IPS DF 6.9 (cell line): ENCODE measurements around the gene CHCHD6.

Experiments
- DNase-seq: peaks from one replicate; pipeline ENCODE4 v3.0.0-alpha.2; 2013; ENCODE audit warnings: low read depth, low spot score
- H3K27ac ChIP-seq: one replicate; pipeline ENCODE4 v1.5.1; 2013; ENCODE audit warnings: low read length, control low read depth
- H3K27me3 ChIP-seq: 2 replicates; pipeline ENCODE4 v1.6.1; 2013; ENCODE audit warnings: mild to moderate bottlenecking, low read length; ENCODE audit not compliant: control insufficient read depth, insufficient read depth
- H3K36me3 ChIP-seq: 2 replicates; pipeline ENCODE4 v1.6.1; 2013; ENCODE audit warnings: low read length; ENCODE audit not compliant: control insufficient read depth, insufficient read depth
- H3K4me1 ChIP-seq: 2 replicates; pipeline ENCODE4 v1.6.1; 2013; ENCODE audit warnings: low read length; ENCODE audit not compliant: control insufficient read depth, insufficient read depth
- H3K4me3 ChIP-seq: 2 replicates; pipeline ENCODE4 v1.5.1; 2013; ENCODE audit warnings: mild to moderate bottlenecking, low read length
- H3K9me3 ChIP-seq: 2 replicates; pipeline ENCODE4 v1.6.1; 2013; ENCODE audit warnings: low read length, inconsistent platforms; ENCODE audit not compliant: control insufficient read depth, insufficient read depth
- WGBS: extraction: QIAGEN DNeasy Blood & Tissue Kit; methylation state at CpG from one replicate; pipeline ENCODE4 v1.1.7; 2013; ENCODE audit warnings: mixed read lengths, missing lambda C conversion rate; ENCODE audit not compliant: insufficient read length, insufficient coverage; 5-methylcytosine and 5-hydroxymethylcytosine counted together

CHCHD6 gene

DNA sequence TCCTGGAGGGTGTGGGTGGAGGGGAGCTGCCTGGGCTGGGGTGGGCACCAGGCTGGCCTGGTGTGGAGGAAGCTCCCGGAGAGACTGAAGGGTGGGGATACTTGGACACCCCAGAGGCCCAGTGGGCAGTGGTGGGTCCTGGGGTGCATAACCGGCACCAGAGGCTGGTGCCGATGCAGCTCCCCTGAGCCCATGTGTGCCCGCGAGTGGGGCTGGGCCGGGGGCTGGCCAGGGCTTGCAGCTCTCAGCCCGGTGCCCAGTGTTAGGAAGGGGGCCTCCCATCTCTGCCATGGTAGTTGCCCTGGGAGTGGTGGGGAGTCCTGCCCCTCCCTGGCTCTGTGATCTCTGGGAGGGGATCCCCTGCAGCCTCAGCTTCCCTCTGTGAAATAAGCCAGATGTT is 288.2 kb downstream of the CHCHD6 start:
- Histone ChIP-seq H3K27me3 (no peaks in the 10 kb centered on the region), H3K4me3 (no peak overlapping the region), H3K9me3 (no peaks in the 10 kb centered on the region), H3K27ac (no peak overlapping the region), H3K4me1 (no peaks in the 10 kb centered on the region; the same call in 1 of the 2 replicates), H3K36me3 (peaks cover 26% of the 10 kb centered on the region)
- DNase-seq = no peak
- WGBS = no CpG with 5 or more reads among the region's 7 CpGs

DNA sequence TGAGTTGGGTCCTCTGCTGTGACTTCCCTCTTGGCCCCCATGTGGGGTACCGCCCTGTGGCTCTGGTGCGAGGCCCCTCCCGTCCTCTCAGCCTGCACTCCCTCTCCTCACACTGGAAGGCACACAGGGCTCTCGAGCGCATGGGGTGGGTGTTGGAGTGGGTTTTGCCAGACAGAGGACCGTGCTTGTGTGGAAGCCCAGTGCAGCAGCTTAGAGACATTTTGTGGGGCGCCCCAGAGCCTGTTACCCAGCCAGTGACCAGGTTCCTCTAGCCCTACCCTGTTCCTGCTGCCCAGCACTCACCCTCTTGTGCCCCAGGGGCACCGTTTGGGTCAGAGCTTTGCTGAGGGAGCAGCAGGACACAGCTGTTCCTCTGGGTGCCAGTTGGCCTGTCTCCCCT is 288.7 kb downstream of the CHCHD6 start:
- Histone ChIP-seq H3K27ac (no peak overlapping the region), H3K4me1 (no peaks in the 10 kb centered on the region; the same call in 1 of the 2 replicates), H3K27me3 (no peaks in the 10 kb centered on the region), H3K4me3 (no peak overlapping the region), H3K36me3 (peaks cover 26% of the 10 kb centered on the region), H3K9me3 (no peaks in the 10 kb centered on the region)
- DNase-seq = no peak
- WGBS = no CpG with 5 or more reads among the region's 8 CpGs

DNA sequence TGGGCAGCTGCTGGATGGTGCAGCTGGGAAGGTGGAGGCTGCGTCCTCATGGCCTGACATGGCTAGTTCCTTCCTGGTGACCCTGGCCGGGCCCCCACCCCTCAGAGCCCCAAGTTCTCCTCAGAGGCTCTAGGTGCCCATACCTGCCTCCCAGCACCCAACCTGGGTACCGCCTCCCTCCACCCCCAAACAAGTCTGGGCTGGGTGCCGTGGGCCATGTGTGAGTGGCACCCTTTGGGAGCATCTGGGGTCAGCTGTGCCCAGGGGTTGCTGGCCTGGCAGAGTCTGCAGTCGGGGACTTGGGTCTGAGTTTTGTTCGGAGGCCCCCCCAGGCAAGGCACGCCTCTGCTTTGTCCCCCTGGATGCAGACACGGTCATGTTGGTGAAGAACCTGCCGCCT is 289.4 kb downstream of the CHCHD6 start:
- Histone ChIP-seq H3K4me3 (no peak overlapping the region), H3K4me1 (peaks cover 2% of the 10 kb centered on the region; the same call in 1 of the 2 replicates), H3K9me3 (no peaks in the 10 kb centered on the region), H3K27ac (no peak overlapping the region), H3K36me3 (peaks cover 26% of the 10 kb centered on the region), H3K27me3 (no peaks in the 10 kb centered on the region)
- WGBS = no CpG with 5 or more reads among the region's 9 CpGs
- DNase-seq = no peak

DNA sequence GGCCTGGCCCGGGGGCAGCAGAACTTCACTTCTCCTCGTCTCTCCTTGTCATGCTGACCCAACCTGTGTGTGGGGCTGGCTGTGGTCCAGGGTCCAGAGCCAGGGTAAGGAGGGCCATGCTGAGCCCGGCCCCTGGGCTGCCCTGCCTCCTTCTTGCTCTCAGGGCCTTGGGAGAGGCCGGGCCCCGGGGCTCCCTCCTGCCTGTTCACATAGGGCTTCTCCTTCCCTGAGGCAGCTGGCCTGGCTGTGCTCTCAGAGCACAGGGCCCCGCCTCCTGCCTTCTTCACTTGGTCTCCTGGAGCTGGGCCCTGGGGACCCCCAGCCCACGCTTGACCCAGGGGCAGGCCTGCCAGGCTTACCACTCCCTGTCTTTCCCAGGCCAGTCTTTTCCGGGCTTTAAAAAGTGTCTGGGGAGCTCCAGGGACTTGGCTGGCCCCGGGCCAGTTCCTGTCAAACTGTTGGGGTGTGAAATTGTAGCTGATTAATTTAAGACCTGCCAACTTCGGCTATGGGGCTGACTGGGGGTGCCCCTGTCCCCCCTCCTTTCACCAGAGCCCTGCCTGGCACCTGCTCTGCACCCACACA is 290.7 kb downstream of the CHCHD6 start:
- peaks cover 13% of the 10 kb centered on the region for H3K36me3 ChIP-seq
- H3K4me3 ChIP-seq = no peak overlapping the region
- no peak overlapping the region for H3K27ac ChIP-seq
- no peaks in the 10 kb centered on the region for H3K9me3 ChIP-seq
- DNase-seq = no peak
- peaks cover 2% of the 10 kb centered on the region; the same call in 1 of the 2 replicates for H3K4me1 ChIP-seq
- no peaks in the 10 kb centered on the region for H3K27me3 ChIP-seq
- no CpG with 5 or more reads among the region's 10 CpGs for WGBS

DNA sequence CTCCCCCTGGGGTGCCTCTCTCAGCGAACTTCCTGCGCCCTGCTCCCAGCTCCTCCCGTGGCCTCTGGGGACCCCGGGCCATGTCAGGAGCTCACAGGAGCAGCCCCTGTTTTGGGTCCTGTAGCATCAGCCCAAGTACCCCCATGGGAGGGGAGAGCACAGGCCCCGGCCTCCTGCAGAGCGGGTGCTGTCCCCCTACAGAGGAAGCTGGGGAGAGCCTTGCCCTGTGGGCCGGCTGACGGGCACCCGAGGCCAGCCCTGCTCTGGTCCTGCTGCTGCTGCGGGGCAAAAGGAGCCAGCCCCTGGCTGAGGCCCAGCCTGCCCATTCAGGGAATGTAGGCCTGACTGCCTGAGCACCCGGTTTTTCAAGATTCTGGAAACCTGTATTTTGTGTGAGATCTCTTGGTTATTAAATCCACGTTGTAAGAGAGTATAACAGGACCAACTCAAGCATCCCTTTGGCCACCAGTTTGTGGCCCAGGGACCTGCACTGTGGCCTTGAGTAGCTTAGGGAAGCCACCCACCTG is 291.3 kb downstream of the CHCHD6 start:
- H3K27ac ChIP-seq = no peak overlapping the region
- DNase-seq = no peak
- H3K36me3 ChIP-seq = peaks cover 9% of the 10 kb centered on the region
- H3K4me1 ChIP-seq = peaks cover 2% of the 10 kb centered on the region; the same call in 1 of the 2 replicates
- H3K4me3 ChIP-seq = no peak overlapping the region
- H3K27me3 ChIP-seq = no peaks in the 10 kb centered on the region
- no CpG with 5 or more reads among the region's 12 CpGs for WGBS
- no peaks in the 10 kb centered on the region for H3K9me3 ChIP-seq

DNA sequence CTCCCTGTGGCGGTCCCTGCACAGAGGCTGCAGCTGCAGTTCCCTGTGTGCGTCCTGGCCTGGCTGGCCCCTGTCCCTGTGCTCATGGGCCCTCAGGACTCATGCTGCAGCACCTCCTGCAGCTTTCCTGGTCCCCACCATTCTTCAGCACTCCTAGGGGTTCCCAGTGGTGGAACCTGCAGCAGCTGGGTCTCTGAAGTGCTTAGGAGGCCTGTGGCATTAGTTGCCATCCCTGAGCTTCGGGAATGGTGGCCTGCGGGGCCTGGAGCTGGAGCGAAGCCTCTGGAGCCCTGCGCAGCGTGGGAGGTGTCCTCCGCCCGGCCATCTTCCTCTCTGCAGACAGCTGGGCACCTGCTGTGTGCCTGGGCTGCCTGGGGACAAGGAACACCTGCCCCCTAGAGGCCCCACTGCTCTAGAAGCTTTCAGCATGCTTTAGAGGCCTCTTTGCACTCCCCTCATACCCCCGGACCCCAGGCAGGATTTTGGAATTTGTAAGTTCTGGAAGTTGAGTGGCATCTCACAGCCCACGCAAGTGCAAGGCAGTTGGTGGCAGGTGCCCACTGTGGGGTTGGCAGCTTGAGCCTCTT is 292.0 kb downstream of the CHCHD6 start:
- H3K9me3 ChIP-seq = no peaks in the 10 kb centered on the region
- no peak overlapping the region for H3K27ac ChIP-seq
- no peak for DNase-seq
- H3K36me3 ChIP-seq = peaks cover 5% of the 10 kb centered on the region
- no peaks in the 10 kb centered on the region for H3K27me3 ChIP-seq
- H3K4me3 ChIP-seq = no peak overlapping the region
- no CpG with 5 or more reads among the region's 11 CpGs for WGBS
- H3K4me1 ChIP-seq = peaks cover 2% of the 10 kb centered on the region; the same call in 1 of the 2 replicates

DNA sequence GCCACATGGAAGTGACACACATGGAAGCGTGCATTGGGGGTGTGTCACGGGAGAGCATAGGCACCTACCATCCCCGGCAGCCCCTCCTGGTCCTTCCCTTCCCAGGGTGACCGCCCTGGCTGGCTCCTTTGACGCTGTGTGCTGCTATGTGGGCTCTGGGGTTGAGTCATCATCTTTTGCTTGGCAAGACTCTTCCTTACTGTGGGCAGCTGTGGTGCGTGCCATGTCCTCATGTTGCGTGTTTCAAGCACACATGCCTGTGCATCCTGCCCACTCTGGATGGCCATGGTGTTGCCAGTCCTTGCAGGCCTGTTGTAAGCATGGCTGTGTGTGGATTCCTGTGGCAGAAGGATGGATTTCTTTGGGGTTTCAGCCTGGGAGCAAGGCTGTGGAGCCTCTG is 292.9 kb downstream of the CHCHD6 start:
- Histone ChIP-seq H3K9me3 (no peaks in the 10 kb centered on the region), H3K27ac (no peak overlapping the region), H3K4me3 (no peak overlapping the region), H3K36me3 (peaks cover 2% of the 10 kb centered on the region), H3K4me1 (peaks cover 8% of the 10 kb centered on the region), H3K27me3 (no peaks in the 10 kb centered on the region)
- WGBS = no CpG with 5 or more reads among the region's 7 CpGs
- no peak for DNase-seq

DNA sequence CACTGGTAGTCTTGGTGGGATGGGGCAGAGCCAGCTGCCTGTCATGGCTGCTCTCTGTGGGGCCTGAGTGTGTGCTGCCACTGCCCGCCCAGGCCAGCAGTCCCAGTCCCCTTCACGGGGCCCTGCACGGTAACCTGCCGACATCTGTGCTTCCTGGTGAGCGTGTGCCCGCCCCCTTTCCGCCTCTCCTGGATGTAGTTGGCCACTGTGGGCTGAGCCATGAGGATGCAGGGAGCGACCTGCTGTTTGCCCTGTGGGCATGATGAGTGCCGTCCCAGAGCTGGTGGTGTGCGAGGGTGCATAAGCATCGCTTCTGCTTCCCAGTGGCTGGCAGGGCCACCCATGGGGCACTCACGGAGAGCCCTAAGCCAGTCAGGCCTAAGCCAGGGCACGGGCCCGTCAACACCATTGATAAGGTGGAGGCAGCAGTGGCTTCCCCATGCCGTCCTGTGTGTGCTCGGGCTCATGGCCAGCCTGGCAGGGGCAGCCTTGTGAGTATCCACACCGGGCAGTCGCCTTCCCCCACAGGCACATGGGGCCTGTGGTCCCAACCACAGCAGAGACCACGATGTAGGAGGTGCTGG is 293.5 kb downstream of the CHCHD6 start:
- no peak for DNase-seq
- no peaks in the 10 kb centered on the region for H3K9me3 ChIP-seq
- no peak overlapping the region for H3K4me3 ChIP-seq
- no peaks in the 10 kb centered on the region for H3K27me3 ChIP-seq
- H3K4me1 ChIP-seq = peaks cover 11% of the 10 kb centered on the region
- no CpG with 5 or more reads among the region's 19 CpGs for WGBS
- H3K36me3 ChIP-seq = no peaks in the 10 kb centered on the region; the same call in 1 of the 2 replicates
- H3K27ac ChIP-seq = no peak overlapping the region

DNA sequence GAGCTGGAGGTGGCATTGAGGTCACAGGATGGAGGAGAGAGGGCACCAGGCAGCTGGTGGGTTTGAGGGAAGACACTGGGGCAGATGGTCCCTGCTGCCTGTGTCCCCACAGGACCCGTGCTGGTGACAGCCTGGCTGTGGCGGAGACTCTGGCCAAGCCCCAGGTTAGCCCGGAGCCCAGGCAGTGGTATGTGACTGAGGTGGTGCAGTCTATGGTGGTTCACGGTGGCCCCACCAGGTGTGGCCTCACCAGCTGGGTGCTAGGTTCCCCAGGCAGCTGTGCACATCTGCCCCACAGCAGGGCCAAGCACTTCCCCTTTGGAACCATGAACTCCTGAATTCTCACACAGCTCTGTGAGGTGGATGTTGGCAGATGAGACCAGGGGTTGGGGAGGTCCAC is 294.3 kb downstream of the CHCHD6 start:
- no peak overlapping the region for H3K27ac ChIP-seq
- H3K9me3 ChIP-seq = no peaks in the 10 kb centered on the region
- H3K27me3 ChIP-seq = no peaks in the 10 kb centered on the region
- no peak overlapping the region for H3K4me3 ChIP-seq
- WGBS = no CpG with 5 or more reads among the region's 4 CpGs
- H3K36me3 ChIP-seq = no peaks in the 10 kb centered on the region; the same call in 1 of the 2 replicates
- peaks cover 11% of the 10 kb centered on the region for H3K4me1 ChIP-seq
- DNase-seq = no peak

DNA sequence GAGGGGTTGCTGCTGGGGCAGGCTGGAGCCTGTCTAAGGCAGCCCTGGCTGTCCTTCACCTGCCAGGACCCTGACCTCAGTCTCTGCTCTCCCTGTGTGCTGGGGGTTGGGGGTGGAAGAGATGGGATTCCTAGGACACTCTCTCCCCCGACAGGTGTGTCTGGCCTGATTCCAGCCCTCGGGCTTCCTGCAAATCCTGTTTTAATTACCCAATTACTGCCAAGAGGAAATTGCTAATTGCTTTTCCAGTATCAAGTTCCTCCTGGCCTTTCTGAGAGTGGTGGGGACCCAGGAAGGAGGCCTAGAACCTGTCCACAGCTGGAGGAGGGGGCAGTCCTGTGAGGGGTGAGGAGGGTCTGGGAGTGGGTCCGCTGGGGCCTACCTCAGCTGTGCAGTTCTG is 294.7 kb downstream of the CHCHD6 start:
- Histone ChIP-seq H3K4me1 (peaks cover 11% of the 10 kb centered on the region), H3K4me3 (no peak overlapping the region), H3K36me3 (no peaks in the 10 kb centered on the region; the same call in 1 of the 2 replicates), H3K9me3 (no peaks in the 10 kb centered on the region), H3K27ac (no peak overlapping the region), H3K27me3 (no peaks in the 10 kb centered on the region)
- WGBS = no CpG with 5 or more reads among the region's 3 CpGs
- no peak for DNase-seq
